GM19238 (cell line): ENCODE results near the gene DNAL4.

Source experiments
- DNase-seq: peaks from one replicate; pipeline ENCODE4 v3.0.0; 2011; ENCODE audit warnings: low spot score; ENCODE audit not compliant: insufficient read length

The DNAL4 gene, protein sequence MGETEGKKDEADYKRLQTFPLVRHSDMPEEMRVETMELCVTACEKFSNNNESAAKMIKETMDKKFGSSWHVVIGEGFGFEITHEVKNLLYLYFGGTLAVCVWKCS

DNA sequence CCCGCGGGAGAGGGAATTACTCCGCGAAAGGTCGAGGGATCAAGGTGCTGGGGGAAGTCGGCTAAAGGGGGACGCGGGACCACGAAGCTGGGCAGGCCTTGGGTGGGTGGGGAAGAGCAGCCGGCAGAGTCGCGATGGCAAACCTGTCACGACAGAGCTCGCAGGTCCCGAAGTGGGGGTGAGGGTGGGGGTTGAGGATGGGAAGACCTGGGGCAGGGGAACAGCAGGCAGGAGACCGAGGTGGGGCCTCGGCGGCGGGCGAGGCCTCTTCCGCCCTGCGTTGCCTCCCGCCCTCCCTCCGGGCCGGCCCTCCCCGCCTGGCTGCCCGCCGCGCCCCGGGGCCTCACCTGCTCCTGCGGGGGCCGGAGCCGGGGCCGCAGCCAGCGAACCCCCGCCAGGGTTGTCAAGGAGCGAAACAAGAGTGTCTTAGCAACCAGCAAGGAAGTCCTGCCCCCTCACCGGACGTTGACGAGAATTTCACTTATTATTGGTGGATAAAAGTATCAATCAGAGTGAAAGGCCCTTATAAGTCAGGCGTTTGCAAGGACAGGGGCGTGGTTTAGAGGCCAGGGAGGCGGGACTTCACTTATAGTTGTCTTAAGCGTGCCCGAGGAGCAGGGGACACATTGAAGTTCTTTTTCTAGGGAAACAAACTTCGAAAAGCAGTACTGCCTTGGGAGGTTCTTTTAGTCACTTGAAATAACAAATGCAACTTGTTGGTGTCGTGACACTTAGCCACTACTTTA lies at the start of gene DNAL4:
DNAL4 (minus strand) TSS at position 423 of the 746 bp plus-strand sequence. CDS start 11,412 bp downstream, outside the sequence.
- DNase-seq, result peak; percentile 94

- DNase-seq, result peak; percentile 55
These were observed 49.3 kb upstream of the DNAL4 start for GRCh38 chr22:38843201-38843656.

- DNase-seq, result no peak
These were observed 48.7 kb upstream of the DNAL4 start for GRCh38 chr22:38842512-38843200.

- DNase-seq, result no peak
These were observed 47.7 kb upstream of the DNAL4 start for GRCh38 chr22:38841635-38842034.

- DNase-seq, result no peak
These were observed 47.3 kb upstream of the DNAL4 start for GRCh38 chr22:38841211-38841610.

- no peak for DNase-seq
These were observed 46.2 kb upstream of the DNAL4 start for GRCh38 chr22:38840129-38840528.

DNA sequence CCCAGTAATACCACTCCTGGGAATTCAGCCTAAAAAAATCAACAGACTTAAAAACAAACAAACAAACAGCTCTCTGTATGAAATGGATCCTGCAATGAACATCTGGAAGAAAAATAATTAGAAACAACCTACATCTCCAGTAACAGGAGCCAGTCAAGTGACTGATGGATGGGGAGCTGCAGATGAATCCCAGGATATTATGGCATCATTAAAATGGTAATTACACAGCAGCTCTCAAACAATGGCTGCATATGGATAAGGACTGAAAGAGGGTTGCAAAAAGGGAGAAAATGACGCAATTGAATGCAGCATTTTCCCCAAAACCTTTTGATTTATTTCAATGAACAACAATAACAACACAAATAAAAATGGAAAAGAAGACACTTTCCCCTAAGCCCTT lies 45.7 kb upstream of the DNAL4 start:
- DNase-seq, result no peak

DNA sequence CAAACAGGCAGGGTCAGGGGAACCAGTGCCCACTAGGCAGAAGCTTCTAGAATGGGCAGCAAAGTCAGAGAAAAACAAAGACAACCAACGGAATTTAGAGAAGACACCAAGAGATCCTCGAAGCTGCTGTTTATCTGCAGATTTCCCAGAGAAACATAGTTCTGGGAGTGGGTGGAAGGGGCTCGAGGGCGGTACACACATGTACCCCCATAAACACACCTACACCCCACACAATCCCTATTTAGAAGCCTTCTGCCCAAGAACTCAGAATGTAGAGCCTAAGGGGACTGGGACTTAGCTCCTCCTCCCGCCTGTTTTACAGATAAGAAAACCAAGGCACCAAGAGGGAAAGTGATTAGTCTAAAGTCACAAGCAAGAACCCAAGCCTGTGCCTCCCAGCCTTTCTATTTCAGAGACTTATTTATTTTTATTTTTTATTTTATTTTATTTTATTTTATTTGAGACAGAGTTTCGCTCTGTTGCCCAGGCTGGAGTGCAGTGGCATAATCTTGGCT lies 43.5 kb upstream of the DNAL4 start:
- no peak for DNase-seq

- no peak for DNase-seq
These were observed 42.0 kb upstream of the DNAL4 start for GRCh38 chr22:38835888-38836301.

- no peak for DNase-seq
These were observed 41.0 kb upstream of the DNAL4 start for GRCh38 chr22:38834991-38835390.

DNA sequence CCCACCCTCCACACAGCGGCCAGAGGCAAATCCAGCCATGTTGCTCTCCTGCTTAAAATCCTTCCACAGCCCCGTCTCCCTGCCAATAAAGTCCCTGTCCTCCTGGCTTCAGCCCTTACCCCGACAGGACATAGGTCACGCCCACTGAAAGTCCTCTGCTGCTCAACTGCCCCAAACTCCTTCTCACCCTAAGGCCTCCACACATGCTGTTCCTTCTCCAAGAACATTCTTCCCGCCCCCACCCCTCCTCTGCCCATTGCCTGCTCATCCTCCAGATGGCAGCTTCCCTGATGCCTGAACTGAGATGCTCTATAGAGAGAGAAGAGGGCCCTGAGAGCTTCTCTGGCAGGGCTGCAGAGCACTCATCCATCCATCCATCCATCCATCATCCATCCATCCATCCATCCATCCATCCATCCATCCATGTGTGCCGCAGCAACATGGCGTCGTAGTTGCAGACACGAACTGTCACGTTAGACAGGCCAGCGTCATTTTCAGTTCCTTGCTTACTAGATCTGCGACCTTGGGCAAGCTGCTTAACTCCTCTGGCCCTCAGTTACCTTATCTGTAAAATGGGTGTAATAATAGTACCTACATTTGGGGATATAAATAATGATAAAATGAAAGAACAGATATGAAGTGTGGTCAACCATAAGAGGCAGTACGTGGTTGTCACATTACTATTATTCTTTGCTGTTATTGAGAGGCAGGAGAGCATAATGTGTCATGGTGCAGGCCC lies 40.4 kb upstream of the DNAL4 start:
- DNase-seq, result no peak

DNA sequence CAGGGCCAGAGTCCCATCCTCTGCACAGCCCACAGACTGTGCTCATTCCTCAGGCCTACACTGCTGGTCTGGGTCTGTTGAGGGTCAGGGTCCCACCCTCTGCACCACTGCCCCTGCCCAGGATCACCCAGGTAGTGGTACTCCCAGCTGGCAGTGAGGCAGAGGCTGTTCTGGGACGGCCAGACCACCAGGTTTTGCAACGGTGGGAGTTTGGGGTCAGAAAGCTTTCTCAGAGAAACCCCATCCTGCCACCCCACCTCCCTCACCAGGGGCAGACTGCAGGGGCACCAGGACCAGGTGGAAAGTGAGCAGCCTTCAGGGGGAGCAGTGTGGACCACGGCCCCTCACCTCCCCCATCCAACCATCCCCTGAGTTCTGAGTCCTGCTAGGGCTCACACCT lies 39.1 kb upstream of the DNAL4 start:
- DNase-seq, result no peak

GRCh38 chr22:38832005-38832978 lies 38.3 kb upstream of the DNAL4 start:
- DNase-seq, result no peak

- DNase-seq, result no peak
These were observed 37.4 kb upstream of the DNAL4 start for GRCh38 chr22:38831166-38831945.

GRCh38 chr22:38830845-38831108 lies 36.8 kb upstream of the DNAL4 start:
- DNase-seq, result no peak

DNA sequence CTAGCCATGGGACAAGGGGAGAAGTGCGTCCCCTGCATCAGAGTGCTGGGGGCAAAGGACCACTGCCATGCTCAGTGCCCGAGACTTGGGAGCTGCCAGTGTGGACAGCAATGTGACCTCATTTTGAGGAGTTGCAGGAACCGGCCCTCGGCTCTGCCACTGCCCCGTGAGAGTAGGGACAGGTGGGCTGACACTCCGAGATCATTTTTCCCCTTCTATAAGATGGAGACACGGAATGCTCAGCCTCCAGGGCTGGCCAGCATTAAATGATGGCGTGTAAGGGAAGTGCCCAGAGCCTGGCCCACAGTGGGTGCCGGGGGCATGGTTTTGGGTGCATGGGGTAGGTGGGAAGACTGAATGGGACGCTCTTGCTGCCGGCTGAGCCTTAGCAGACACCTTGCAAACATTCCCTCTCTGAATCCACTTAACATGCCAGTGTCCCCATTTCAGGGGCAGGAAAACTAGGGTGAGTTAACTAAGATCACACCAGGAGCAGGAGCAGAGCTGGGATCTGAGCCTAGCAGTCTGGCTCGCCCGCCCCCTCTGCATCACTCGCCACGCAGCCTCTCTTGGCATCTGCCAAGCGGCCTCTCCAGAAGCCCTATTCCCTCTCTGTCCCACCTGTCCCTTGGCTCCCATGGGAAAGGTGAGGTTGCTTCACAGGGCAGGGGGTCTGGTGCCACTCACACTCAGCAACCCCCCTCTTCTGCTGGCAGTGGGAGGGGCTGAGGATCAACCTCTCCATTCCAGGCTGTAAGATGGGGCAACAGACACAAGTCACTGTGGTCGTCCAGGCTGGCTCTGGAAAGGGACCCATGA lies 36.3 kb upstream of the DNAL4 start:
- no peak for DNase-seq

DNA sequence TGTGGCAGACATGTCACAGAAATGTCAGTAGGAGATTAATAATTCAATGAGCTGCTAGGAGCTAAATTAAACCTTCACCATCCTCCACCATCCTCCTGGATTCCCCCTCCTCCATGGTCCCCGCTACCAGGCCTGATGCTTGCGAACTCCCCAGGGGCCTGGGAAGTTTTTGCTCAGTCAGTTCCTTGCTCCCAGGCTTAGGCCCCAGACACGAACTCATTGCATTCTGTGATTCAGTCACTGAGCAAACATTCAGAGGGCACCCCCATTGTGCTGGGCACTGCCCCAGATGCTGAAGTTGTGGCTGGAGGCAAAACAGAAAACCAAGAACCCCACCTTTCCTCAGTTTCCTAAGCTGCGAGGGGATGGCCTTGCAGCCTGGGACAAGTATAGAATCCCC lies 35.5 kb upstream of the DNAL4 start:
- no peak for DNase-seq

- DNase-seq, result no peak
These were observed 34.8 kb upstream of the DNAL4 start for GRCh38 chr22:38828616-38829205.

DNA sequence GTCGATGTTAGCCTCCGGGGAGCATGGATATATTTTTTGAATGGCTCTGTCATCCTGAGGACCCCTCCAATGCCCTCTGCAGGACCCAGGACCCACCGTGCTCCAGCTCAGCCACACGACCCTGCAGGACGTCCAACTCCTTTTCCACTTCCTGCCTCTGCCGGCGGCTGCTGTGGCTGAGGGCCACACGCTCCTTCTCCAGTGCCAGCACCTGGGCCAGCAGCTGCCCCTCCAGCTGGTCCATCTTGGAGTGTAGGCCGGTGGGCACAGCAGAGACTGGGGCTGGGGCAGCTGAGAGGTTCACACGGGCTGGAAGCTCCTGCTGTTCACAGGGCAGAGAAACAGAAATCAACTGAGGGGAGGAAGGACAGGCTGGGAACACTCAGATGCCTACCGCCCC lies 34.2 kb upstream of the DNAL4 start:
- no peak for DNase-seq
